Endodermal cell (in vitro differentiated cells): ENCODE results near the gene CSPG4. TPM values are rescaled to one million over a fixed set of nuclear protein-coding genes. Genes with fewer than 3 reads are reported as not detected.

Experiments used
- DNase-seq: peaks from one replicate; pipeline ENCODE4 v3.0.0-alpha.2; 2017
- H3K27ac ChIP-seq: 2 replicates; pipeline ENCODE4 v1.5.1; 2013; ENCODE audit warnings: mild to moderate bottlenecking, low read depth, low read length, moderate library complexity
- H3K27me3 ChIP-seq: 2 replicates; pipeline ENCODE4 v1.6.1; 2013; ENCODE audit warnings: mild to moderate bottlenecking, low read length, moderate library complexity; ENCODE audit not compliant: insufficient read depth, control insufficient read depth, poor library complexity, severe bottlenecking
- H3K36me3 ChIP-seq: 2 replicates; pipeline ENCODE4 v1.7.0; 2013; ENCODE audit warnings: mild to moderate bottlenecking, low read length, moderate library complexity; ENCODE audit not compliant: control insufficient read depth, insufficient read depth
- H3K4me1 ChIP-seq: one replicate; pipeline ENCODE4 v1.7.0; 2013; ENCODE audit warnings: low read length; ENCODE audit not compliant: control insufficient read depth, insufficient read depth
- H3K4me3 ChIP-seq: 2 replicates; pipeline ENCODE4 v1.5.1; 2013; ENCODE audit warnings: mild to moderate bottlenecking, low read length, moderate library complexity
- H3K9ac ChIP-seq: 2 replicates; pipeline ENCODE4 v1.6.1; 2013; ENCODE audit warnings: mild to moderate bottlenecking, low read length, moderate library complexity; ENCODE audit not compliant: poor library complexity, severe bottlenecking; ENCODE audit errors: extremely low read depth
- H3K9me3 ChIP-seq: 2 replicates; pipeline ENCODE4 v1.6.1; 2013; ENCODE audit warnings: mild to moderate bottlenecking, low read length, moderate library complexity; ENCODE audit not compliant: control insufficient read depth
- H3K27ac Mint-ChIP-seq: 2 replicates; pipeline ENCODE4 v1.8.0; 2020; ENCODE audit warnings: mixed read lengths
- H3K27me3 Mint-ChIP-seq: 2 replicates; pipeline ENCODE4 v1.8.0; 2021; ENCODE audit warnings: mild to moderate bottlenecking, mixed read lengths; ENCODE audit not compliant: insufficient read depth
- H3K36me3 Mint-ChIP-seq: 2 replicates; pipeline ENCODE4 v1.8.0; 2020; ENCODE audit warnings: low read depth, mixed read lengths
- H3K4me1 Mint-ChIP-seq: 2 replicates; pipeline ENCODE4 v1.8.0; 2020; ENCODE audit warnings: mixed read lengths
- H3K4me3 Mint-ChIP-seq: 2 replicates; pipeline ENCODE4 v1.8.0; 2020; ENCODE audit warnings: mild to moderate bottlenecking, moderate library complexity, mixed read lengths
- H3K9me3 Mint-ChIP-seq: 2 replicates; pipeline ENCODE4 v1.8.0; 2020; ENCODE audit warnings: mild to moderate bottlenecking, mixed read lengths
- CTCF ChIP-seq: fragments of 200-600 bp; sonication (generic); conservative IDR thresholded peaks from 2 replicates; pipeline ENCODE4 v1.5.0; 2021; ENCODE audit warnings: antibody characterized with exemption, mild to moderate bottlenecking
- WGBS, 2 experiments: methylation state at CpG; one replicate each; pipeline versions ENCODE4 v1.1.5 to v1.1.7; 2013; ENCODE audit warnings: missing lambda C conversion rate in 2 of 2, mixed read lengths in 1 of 2; ENCODE audit not compliant: insufficient coverage in 1 of 2, insufficient read length in 1 of 2; 5-methylcytosine and 5-hydroxymethylcytosine counted together
- total RNA-seq, 2 donors: library from RNA; stranded (reverse); fragmentation: NEBNext Ultra II Directional in 1 of 2; extraction: Animal tissue kit (Norgen Biotek cat#: 25700) in 1 of 2; gene quantifications; 2 replicates in 1 of 2; 3 replicates in 1 of 2; pipeline ENCODE4 v1.2.1, GENCODE V29; 2021

Gene CSPG4
- total RNA-seq, 2 donors from 2014 or later, result 1.8 to 3.3 TPM

- WGBS, 2 experiments, result 0 to 1% methylated on average over 35 to 76 of the region's 83 CpGs
- Mint-ChIP-seq H3K4me3 (peak within 1 kb of the TSS; percentile 93), H3K27me3 (peaks cover 4% of the 10 kb centered on the region), H3K27ac (peak within 1 kb of the TSS; percentile 92), H3K36me3 (no peaks in the 10 kb centered on the region), H3K9me3 (no peaks in the 10 kb centered on the region), H3K4me1 (peaks cover 22% of the 10 kb centered on the region)
- Histone ChIP-seq H3K9me3 (no peaks in the 10 kb centered on the region), H3K4me1 (peaks cover 5% of the 10 kb centered on the region), H3K36me3 (no peaks in the 10 kb centered on the region), H3K9ac (peak within 1 kb of the TSS; percentile 75), H3K27me3 (no peaks in the 10 kb centered on the region), H3K27ac (peak within 1 kb of the TSS; percentile 93), H3K4me3 (peak within 1 kb of the TSS; percentile 89)
- DNase-seq, result peak; percentile 98
- no peak for TF ChIP-seq CTCF
Measured at GRCh38 chr15:75639709-75640482, 72.8 kb downstream of the CSPG4 start, which contains the start of gene IMP3. IMP3 (minus strand) TSS chr15:75640224; CDS start chr15:75640168, 56 bp downstream.

GRCh38 chr15:75639191-75639708 lies 73.4 kb downstream of the CSPG4 start:
- Histone ChIP-seq H3K4me3 (peak overlapping the region; percentile 89), H3K4me1 (peaks cover 5% of the 10 kb centered on the region), H3K9ac (peak overlapping the region; percentile 75), H3K27ac (peak overlapping the region; percentile 93), H3K9me3 (no peaks in the 10 kb centered on the region), H3K36me3 (no peaks in the 10 kb centered on the region), H3K27me3 (no peaks in the 10 kb centered on the region)
- peak; percentile 43 for DNase-seq
- H3K4me3 Mint-ChIP-seq, result peak overlapping the region; percentile 93
- WGBS, 2 experiments, result 2 to 3% methylated on average over 10 to 16 of the region's 16 CpGs
- no peaks in the 10 kb centered on the region for H3K9me3 Mint-ChIP-seq
- no peaks in the 10 kb centered on the region for H3K36me3 Mint-ChIP-seq
- TF ChIP-seq CTCF, result no peak
- peaks cover 22% of the 10 kb centered on the region for H3K4me1 Mint-ChIP-seq
- peak overlapping the region; percentile 92 for H3K27ac Mint-ChIP-seq
- peaks cover under 1% of the 10 kb centered on the region for H3K27me3 Mint-ChIP-seq

- H3K36me3 ChIP-seq, result no peaks in the 10 kb centered on the region
- Mint-ChIP-seq H3K27ac (peak overlapping the region; percentile 62), H3K4me1 (peaks cover 22% of the 10 kb centered on the region), H3K36me3 (no peaks in the 10 kb centered on the region), H3K4me3 (peak overlapping the region; percentile 14), H3K9me3 (no peaks in the 10 kb centered on the region), H3K27me3 (no peaks in the 10 kb centered on the region)
- peak; percentile 48 for DNase-seq
- WGBS, 2 experiments, result 66 to 85% methylated on average over 4 of the region's 4 CpGs
- H3K27me3 ChIP-seq, result no peaks in the 10 kb centered on the region
- TF ChIP-seq CTCF, result no peak
- H3K4me1 ChIP-seq, result peaks cover 5% of the 10 kb centered on the region
- H3K27ac ChIP-seq, result no peak overlapping the region
- no peaks in the 10 kb centered on the region for H3K9me3 ChIP-seq
- no peak overlapping the region for H3K9ac ChIP-seq
- H3K4me3 ChIP-seq, result peak overlapping the region; percentile 89
Measured at GRCh38 chr15:75637245-75638009, 75.2 kb downstream of the CSPG4 start.
